ENCODE results near the gene CACTIN.

The CACTIN gene

GRCh38 chr19:3575260-3575741, 51.3 kb downstream of the CACTIN start:
- Histone ChIP-seq H3K9ac (ENCODE audit: low read length) (no peak overlapping the region), H3K18ac (ENCODE audit: low read depth in 1 of 2, low read length in 2 of 2) (no peak overlapping the region), H2BK15ac (ENCODE audit: low read depth, poor library complexity, severe bottlenecking) (no peak overlapping the region), H3K36me3 (ENCODE audit: control insufficient read depth in 1 of 2, insufficient read depth in 2 of 2, low read depth in 1 of 2, low read length in 2 of 2) (peaks cover 15 to 50% of the 10 kb centered on the region in 2 experiments), H3K27me3 (ENCODE audit: control insufficient read depth in 1 of 2, insufficient read depth in 1 of 2, low read length in 2 of 2) (no peaks in the 10 kb centered on the region), H2BK5ac (ENCODE audit: low read depth, low read length, poor library complexity, severe bottlenecking) (no peak overlapping the region), H3K27ac (ENCODE audit: low read length, poor library complexity, severe bottlenecking) (no peak overlapping the region), H3K14ac (ENCODE audit: low read length in 2 of 2) (no peak overlapping the region), H2AFZ (ENCODE audit: low read depth, low read length) (no peak overlapping the region), H3K4me3 (ENCODE audit: insufficient read depth in 1 of 2, low read depth in 1 of 2, low read length in 2 of 2) (no peak overlapping the region), H3K4me1 (ENCODE audit: control insufficient read depth, insufficient read depth, low read depth, low read length) (peaks cover 31% of the 10 kb centered on the region), H2BK12ac (ENCODE audit: low read length in 2 of 2) (peak overlapping the region in 1 of 2 experiments; percentile 15), H3K23ac (ENCODE audit: low read length in 2 of 2) (no peak overlapping the region), H3K9me3 (ENCODE audit: control insufficient read depth, low read length) (no peaks in the 10 kb centered on the region), H2BK120ac (ENCODE audit: low read depth, low read length) (no peak overlapping the region), H4K91ac (ENCODE audit: low read length) (no peak overlapping the region), H2AK5ac (ENCODE audit: low read length, severe bottlenecking) (no peak overlapping the region), H3K79me1 (replicated peaks; ENCODE audit: low read length, poor library complexity, severe bottlenecking) (peaks cover 21% of the 10 kb centered on the region), H3K4me2 (ENCODE audit: low read length, poor library complexity, severe bottlenecking) (no peak overlapping the region), H4K8ac (ENCODE audit: low read length) (no peak overlapping the region), H3K4ac (ENCODE audit: low read depth in 1 of 2, low read length in 2 of 2) (no peak overlapping the region)
- DNase-seq = peak; percentile 63
- WGBS = 86% methylated on average over 19 of the region's 19 CpGs

- no peak overlapping the region for H3K9ac ChIP-seq (ENCODE audit: low read length)
- H3K14ac ChIP-seq (ENCODE audit: low read length in 2 of 2) = no peak overlapping the region
- H3K27me3 ChIP-seq (ENCODE audit: control insufficient read depth in 1 of 2, insufficient read depth in 1 of 2, low read length in 2 of 2) = no peaks in the 10 kb centered on the region
- peaks cover 15 to 49% of the 10 kb centered on the region in 2 experiments for H3K36me3 ChIP-seq (ENCODE audit: control insufficient read depth in 1 of 2, insufficient read depth in 2 of 2, low read depth in 1 of 2, low read length in 2 of 2)
- H4K8ac ChIP-seq (ENCODE audit: low read length) = peak overlapping the region; percentile 80
- no peak overlapping the region for H2AFZ ChIP-seq (ENCODE audit: low read depth, low read length)
- peaks cover 21% of the 10 kb centered on the region for H3K79me1 ChIP-seq (replicated peaks; ENCODE audit: low read length, poor library complexity, severe bottlenecking)
- WGBS = 60% methylated on average over 51 of the region's 55 CpGs
- no peaks in the 10 kb centered on the region for H3K9me3 ChIP-seq (ENCODE audit: control insufficient read depth, low read length)
- no peak overlapping the region for H3K27ac ChIP-seq (ENCODE audit: low read length, poor library complexity, severe bottlenecking)
- H3K4me2 ChIP-seq (ENCODE audit: low read length, poor library complexity, severe bottlenecking) = peak overlapping the region; percentile 98
- peak overlapping the region; percentile 83 to 89 for H3K4me3 ChIP-seq (ENCODE audit: insufficient read depth in 1 of 2, low read depth in 1 of 2, low read length in 2 of 2)
- DNase-seq = peak; percentile 96
- peak overlapping the region; percentile 34 for H2BK120ac ChIP-seq (ENCODE audit: low read depth, low read length)
- no peak overlapping the region for H2BK5ac ChIP-seq (ENCODE audit: low read depth, low read length, poor library complexity, severe bottlenecking)
- H3K4me1 ChIP-seq (ENCODE audit: control insufficient read depth, insufficient read depth, low read depth, low read length) = peaks cover 28% of the 10 kb centered on the region
- H4K91ac ChIP-seq (ENCODE audit: low read length) = peak overlapping the region; percentile 61
- H3K18ac ChIP-seq (ENCODE audit: low read depth in 1 of 2, low read length in 2 of 2) = no peak overlapping the region
- H3K4ac ChIP-seq (ENCODE audit: low read depth in 1 of 2, low read length in 2 of 2) = no peak overlapping the region
- H2BK12ac ChIP-seq (ENCODE audit: low read length in 2 of 2) = no peak overlapping the region
- no peak overlapping the region for H2AK5ac ChIP-seq (ENCODE audit: low read length, severe bottlenecking)
- peak overlapping the region; percentile 89 for H2BK15ac ChIP-seq (ENCODE audit: low read depth, poor library complexity, severe bottlenecking)
- no peak overlapping the region for H3K23ac ChIP-seq (ENCODE audit: low read length in 2 of 2)
Measured at GRCh38 chr19:3573858-3574637, 52.5 kb downstream of the CACTIN start.

DNA sequence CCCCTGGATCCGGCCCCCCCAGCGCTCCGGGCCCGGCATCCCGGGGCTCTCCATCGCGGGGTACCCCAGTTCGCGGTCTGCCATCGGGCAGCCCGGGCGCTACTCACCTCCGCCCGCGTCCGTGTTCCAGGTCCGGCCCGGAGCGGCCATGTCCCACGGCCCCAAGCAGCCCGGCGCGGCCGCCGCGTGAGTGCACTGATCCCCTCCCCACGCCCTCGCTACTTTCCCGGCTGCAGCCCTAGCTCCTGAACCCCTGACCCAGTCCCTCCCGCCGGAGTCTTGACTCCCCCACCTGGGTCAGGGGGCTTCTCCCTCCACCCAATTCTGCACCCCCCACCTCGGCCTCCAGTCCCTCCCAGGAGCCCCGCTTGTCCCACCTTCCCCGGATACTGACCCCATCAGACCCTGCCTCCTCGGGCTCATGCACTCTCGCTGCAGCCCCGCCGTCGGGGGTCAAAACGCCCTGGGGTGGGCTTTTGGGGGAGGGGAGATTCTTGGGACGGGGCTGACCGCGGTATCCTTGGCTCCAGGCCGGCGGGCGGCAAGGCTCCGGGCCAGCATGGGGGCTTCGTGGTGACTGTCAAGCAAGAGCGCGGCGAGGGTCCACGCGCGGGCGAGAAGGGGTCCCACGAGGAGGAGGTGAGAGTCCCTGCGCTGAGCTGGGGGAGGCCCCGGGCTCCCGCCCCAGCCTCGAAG, 53.3 kb downstream of the CACTIN start:
- Histone ChIP-seq H3K27ac (ENCODE audit: low read length, poor library complexity, severe bottlenecking) (no peak overlapping the region), H2BK120ac (ENCODE audit: low read depth, low read length) (no peak overlapping the region), H3K14ac (ENCODE audit: low read length in 2 of 2) (peak overlapping the region; percentile 58 to 68), H2BK15ac (ENCODE audit: low read depth, poor library complexity, severe bottlenecking) (peak overlapping the region; percentile 89), H3K27me3 (ENCODE audit: control insufficient read depth in 1 of 2, insufficient read depth in 1 of 2, low read length in 2 of 2) (no peaks in the 10 kb centered on the region), H3K4ac (ENCODE audit: low read depth in 1 of 2, low read length in 2 of 2) (peak overlapping the region in 1 of 2 experiments; percentile 86), H3K36me3 (ENCODE audit: control insufficient read depth in 1 of 2, insufficient read depth in 2 of 2, low read depth in 1 of 2, low read length in 2 of 2) (peaks cover 15 to 42% of the 10 kb centered on the region in 2 experiments), H2AK5ac (ENCODE audit: low read length, severe bottlenecking) (no peak overlapping the region), H2AFZ (ENCODE audit: low read depth, low read length) (no peak overlapping the region), H3K4me2 (ENCODE audit: low read length, poor library complexity, severe bottlenecking) (peak overlapping the region; percentile 98), H2BK12ac (ENCODE audit: low read length in 2 of 2) (peak overlapping the region in 1 of 2 experiments; percentile 55), H3K4me3 (ENCODE audit: insufficient read depth in 1 of 2, low read depth in 1 of 2, low read length in 2 of 2) (peak overlapping the region; percentile 83 to 89), H4K91ac (ENCODE audit: low read length) (peak overlapping the region; percentile 87), H4K8ac (ENCODE audit: low read length) (peak overlapping the region; percentile 30), H3K18ac (ENCODE audit: low read depth in 1 of 2, low read length in 2 of 2) (peak overlapping the region; percentile 77), H3K9me3 (ENCODE audit: control insufficient read depth, low read length) (no peaks in the 10 kb centered on the region), H3K23ac (ENCODE audit: low read length in 2 of 2) (peak overlapping the region in 1 of 2 experiments; percentile 84), H2BK5ac (ENCODE audit: low read depth, low read length, poor library complexity, severe bottlenecking) (peak overlapping the region; percentile 24), H3K79me1 (replicated peaks; ENCODE audit: low read length, poor library complexity, severe bottlenecking) (peaks cover 21% of the 10 kb centered on the region), H3K9ac (ENCODE audit: low read length) (peak overlapping the region; percentile 87), H3K4me1 (ENCODE audit: control insufficient read depth, insufficient read depth, low read depth, low read length) (peaks cover 29% of the 10 kb centered on the region)
- WGBS = under 1% methylated on average over 52 of the region's 60 CpGs
- no peak for DNase-seq

- peaks cover 21% of the 10 kb centered on the region for H3K79me1 ChIP-seq (replicated peaks; ENCODE audit: low read length, poor library complexity, severe bottlenecking)
- peak within 1 kb of the TSS; percentile 99 for H3K4me2 ChIP-seq (ENCODE audit: low read length, poor library complexity, severe bottlenecking)
- peaks cover 29% of the 10 kb centered on the region for H3K4me1 ChIP-seq (ENCODE audit: control insufficient read depth, insufficient read depth, low read depth, low read length)
- H3K27ac ChIP-seq (ENCODE audit: low read length, poor library complexity, severe bottlenecking) = peak within 1 kb of the TSS; percentile 41
- H2BK15ac ChIP-seq (ENCODE audit: low read depth, poor library complexity, severe bottlenecking) = peak within 1 kb of the TSS; percentile 96
- H3K18ac ChIP-seq (ENCODE audit: low read depth in 1 of 2, low read length in 2 of 2) = peak within 1 kb of the TSS; percentile 89 to 95
- peak within 1 kb of the TSS; percentile 94 for H2BK120ac ChIP-seq (ENCODE audit: low read depth, low read length)
- peak within 1 kb of the TSS in 1 of 2 experiments; percentile 55 for H2BK12ac ChIP-seq (ENCODE audit: low read length in 2 of 2)
- peaks cover 15 to 37% of the 10 kb centered on the region in 2 experiments for H3K36me3 ChIP-seq (ENCODE audit: control insufficient read depth in 1 of 2, insufficient read depth in 2 of 2, low read depth in 1 of 2, low read length in 2 of 2)
- peak within 1 kb of the TSS; percentile 87 for H4K91ac ChIP-seq (ENCODE audit: low read length)
- peak within 1 kb of the TSS; percentile 90 for H2AK5ac ChIP-seq (ENCODE audit: low read length, severe bottlenecking)
- peak within 1 kb of the TSS; percentile 54 for H2AFZ ChIP-seq (ENCODE audit: low read depth, low read length)
- H3K9ac ChIP-seq (ENCODE audit: low read length) = peak within 1 kb of the TSS; percentile 87
- H3K4me3 ChIP-seq (ENCODE audit: insufficient read depth in 1 of 2, low read depth in 1 of 2, low read length in 2 of 2) = peak within 1 kb of the TSS; percentile 83 to 89
- peak within 1 kb of the TSS; percentile 58 to 71 for H3K14ac ChIP-seq (ENCODE audit: low read length in 2 of 2)
- H3K23ac ChIP-seq (ENCODE audit: low read length in 2 of 2) = peak within 1 kb of the TSS in 1 of 2 experiments; percentile 93
- peak within 1 kb of the TSS; percentile 98 for H4K8ac ChIP-seq (ENCODE audit: low read length)
- DNase-seq = no peak
- no peaks in the 10 kb centered on the region for H3K9me3 ChIP-seq (ENCODE audit: control insufficient read depth, low read length)
- H3K4ac ChIP-seq (ENCODE audit: low read depth in 1 of 2, low read length in 2 of 2) = peak within 1 kb of the TSS; percentile 46 to 99
- no peaks in the 10 kb centered on the region for H3K27me3 ChIP-seq (ENCODE audit: control insufficient read depth in 1 of 2, insufficient read depth in 1 of 2, low read length in 2 of 2)
- WGBS = 1% methylated on average over 20 of the region's 30 CpGs
- H2BK5ac ChIP-seq (ENCODE audit: low read depth, low read length, poor library complexity, severe bottlenecking) = peak within 1 kb of the TSS; percentile 24
Measured at GRCh38 chr19:3572855-3573161, 53.8 kb downstream of the CACTIN start, which contains the start of gene HMG20B. Gene HMG20B (plus strand): TSS chr19:3572944. CDS start chr19:3573310, 366 bp downstream.

Measured in mesenchymal stem cell (in vitro differentiated cells and primary cell).